Tibial nerve (tissue), 4 donors: ENCODE data around the gene RALGDS. TPM values are rescaled to one million over a fixed set of nuclear protein-coding genes. Genes with fewer than 3 reads are reported as not detected.
"Not testable (repeated sequence)": the region's sequence is repeated elsewhere in the genome, so short reads cannot be mapped to it uniquely, and the experiment has no call there.

ENCODE experiments used
- DNase-seq, 2 donors: peaks; one replicate each; pipeline ENCODE4 v3.0.0-alpha.2; 2019; ENCODE audit warnings: low spot score in 2 of 2
- H3K27ac ChIP-seq, 4 donors: fragments of 200-600 bp; sonication (generic) in 3 of 4; one replicate each; pipeline ENCODE4 v1.5.1; 2017 to 2019; ENCODE audit warnings: mild to moderate bottlenecking in 1 of 4
- H3K27me3 ChIP-seq, 2 donors: fragments of 200-600 bp; sonication (generic) in 1 of 2; one replicate each; pipeline versions ENCODE4 v1.5.1 to v1.6.0; 2017 to 2019
- H3K36me3 ChIP-seq, 3 donors: fragments of 200-600 bp; sonication (generic); one replicate each; pipeline ENCODE4 v1.5.1; 2018 to 2019
- H3K4me1 ChIP-seq, 4 donors: fragments of 200-600 bp; sonication (generic) in 3 of 4; one replicate each; pipeline ENCODE4 v1.5.1; 2017 to 2019
- H3K4me3 ChIP-seq, 4 donors: fragments of 200-600 bp; sonication (generic) in 3 of 4; one replicate each; pipeline ENCODE4 v1.5.1; 2017 to 2019; ENCODE audit warnings: mild to moderate bottlenecking in 1 of 4, moderate library complexity in 1 of 4
- H3K9me3 ChIP-seq, 4 donors: fragments of 200-600 bp; sonication (generic) in 3 of 4; one replicate each; pipeline ENCODE4 v1.5.1; 2017 to 2019
- EP300 ChIP-seq, 2 donors: sonication (generic); formaldehyde crosslinking; IDR thresholded peaks; one replicate each; pipeline ENCODE4 v1.6.1; 2017; ENCODE audit warnings: antibody characterized with exemption in 2 of 2, mild to moderate bottlenecking in 1 of 2
- POLR2A ChIP-seq, 2 donors: fragments of 450-650 bp; IDR thresholded peaks; one replicate each; pipeline ENCODE4 v1.6.1; 2017; ENCODE audit warnings: antibody characterized with exemption in 2 of 2, mild to moderate bottlenecking in 2 of 2, moderate library complexity in 2 of 2
- WGBS, 2 donors: methylation state at CpG; one replicate each; pipeline ENCODE4 v1.1.5; 2018; 5-methylcytosine and 5-hydroxymethylcytosine counted together
- total RNA-seq, 4 donors: library from RNA; depleted of rRNA; stranded (reverse); fragments of >200 nt; gene quantifications; one replicate each; pipeline ENCODE4 v1.1.0, GENCODE V29; 2016
- TF ChIP-seq, protein P1 (sequence below), 5 experiments: fragments of 200-600 bp in 3 of 5; fragments of 450-650 bp in 2 of 5; sonication (generic) in 3 of 5; IDR thresholded peaks; one replicate each; pipeline ENCODE4 v1.5.1; 2016 to 2019; ENCODE audit warnings: antibody characterized with exemption in 5 of 5, mild to moderate bottlenecking in 3 of 5, moderate library complexity in 2 of 5

RALGDS gene
- total RNA-seq, 4 donors from 2014 or later: 34.5 to 60.0 (median 48.7) TPM

DNA sequence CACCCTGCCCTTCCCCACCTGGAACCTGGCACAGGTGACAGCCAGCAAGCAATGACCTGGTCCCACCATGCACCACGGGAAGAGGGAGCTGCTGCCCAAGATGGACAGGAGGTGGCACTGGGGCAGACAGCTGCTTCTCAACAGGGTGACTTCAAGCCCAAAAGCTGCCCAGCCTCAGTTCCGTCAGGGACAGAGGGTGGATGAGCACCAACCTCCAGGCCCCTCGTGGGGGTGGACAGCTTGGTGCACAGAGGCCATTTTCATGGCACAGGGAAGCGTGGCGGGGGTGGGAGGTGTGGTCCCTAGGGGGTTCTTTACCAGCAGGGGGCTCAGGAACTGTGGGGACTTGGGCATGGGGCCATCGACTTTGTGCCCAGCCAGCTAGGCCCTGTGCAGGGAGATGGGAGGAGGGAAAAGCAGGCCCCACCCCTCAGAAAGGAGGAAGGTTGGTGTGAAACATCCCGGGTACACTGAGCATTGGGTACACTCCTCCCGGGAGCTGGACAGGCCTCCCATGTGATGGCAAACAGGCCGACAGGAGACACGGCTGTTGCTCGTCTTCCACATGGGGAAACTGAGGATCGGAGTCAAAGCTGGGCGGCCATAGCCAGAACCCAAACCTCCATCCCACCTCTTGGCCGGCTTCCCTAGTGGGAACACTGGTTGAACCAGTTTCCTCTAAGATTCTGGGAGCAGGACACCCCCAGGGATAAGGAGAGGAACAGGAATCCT is 57.4 kb downstream of the RALGDS start:
- WGBS, 2 donors: 85 to 87% methylated on average over 10 to 13 of the region's 14 CpGs
- DNase-seq: no peak
- TF ChIP-seq, protein P1, sequence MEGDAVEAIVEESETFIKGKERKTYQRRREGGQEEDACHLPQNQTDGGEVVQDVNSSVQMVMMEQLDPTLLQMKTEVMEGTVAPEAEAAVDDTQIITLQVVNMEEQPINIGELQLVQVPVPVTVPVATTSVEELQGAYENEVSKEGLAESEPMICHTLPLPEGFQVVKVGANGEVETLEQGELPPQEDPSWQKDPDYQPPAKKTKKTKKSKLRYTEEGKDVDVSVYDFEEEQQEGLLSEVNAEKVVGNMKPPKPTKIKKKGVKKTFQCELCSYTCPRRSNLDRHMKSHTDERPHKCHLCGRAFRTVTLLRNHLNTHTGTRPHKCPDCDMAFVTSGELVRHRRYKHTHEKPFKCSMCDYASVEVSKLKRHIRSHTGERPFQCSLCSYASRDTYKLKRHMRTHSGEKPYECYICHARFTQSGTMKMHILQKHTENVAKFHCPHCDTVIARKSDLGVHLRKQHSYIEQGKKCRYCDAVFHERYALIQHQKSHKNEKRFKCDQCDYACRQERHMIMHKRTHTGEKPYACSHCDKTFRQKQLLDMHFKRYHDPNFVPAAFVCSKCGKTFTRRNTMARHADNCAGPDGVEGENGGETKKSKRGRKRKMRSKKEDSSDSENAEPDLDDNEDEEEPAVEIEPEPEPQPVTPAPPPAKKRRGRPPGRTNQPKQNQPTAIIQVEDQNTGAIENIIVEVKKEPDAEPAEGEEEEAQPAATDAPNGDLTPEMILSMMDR (IDR thresholded peaks at IDR 0.05): no peak
- TF ChIP-seq POLR2A (IDR thresholded peaks at IDR 0.05): no peak
- no peak for TF ChIP-seq EP300 (IDR thresholded peaks at IDR 0.05)
- Histone ChIP-seq H3K27me3 (no peaks in the 10 kb centered on the region), H3K36me3 (peaks cover 0 to 36% (median 0%) of the 10 kb centered on the region in 3 donors), H3K27ac (no peak overlapping the region), H3K9me3 (no peaks in the 10 kb centered on the region), H3K4me1 (peaks cover 0 to 5% (median 2%) of the 10 kb centered on the region in 4 donors), H3K4me3 (no peak overlapping the region)

DNA sequence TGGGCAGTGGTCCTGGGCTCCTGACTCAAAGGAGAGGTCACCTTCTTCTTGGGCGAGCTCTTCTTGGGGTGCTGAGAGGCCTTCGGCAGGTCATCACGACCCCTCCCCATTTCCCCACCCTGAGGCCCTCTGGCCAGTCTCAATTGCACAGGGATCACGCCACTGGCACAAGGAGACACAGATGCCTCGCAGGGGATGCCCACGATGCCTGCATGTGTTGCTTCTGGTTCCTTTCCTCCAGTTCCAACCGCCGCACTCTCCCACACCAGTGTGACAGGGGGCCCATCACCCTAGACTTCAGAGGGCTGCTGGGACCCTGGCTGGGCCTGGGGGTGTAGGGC is 57.9 kb downstream of the RALGDS start:
- DNase-seq: no peak
- WGBS, 2 donors: 89% methylated on average over 5 to 6 of the region's 8 CpGs
- Histone ChIP-seq H3K4me3 (no peak overlapping the region), H3K27me3 (no peaks in the 10 kb centered on the region), H3K9me3 (no peaks in the 10 kb centered on the region), H3K36me3 (peaks cover 0 to 42% (median 0%) of the 10 kb centered on the region in 3 donors), H3K27ac (no peak overlapping the region), H3K4me1 (peaks cover 0 to 5% (median 2%) of the 10 kb centered on the region in 4 donors)
- TF ChIP-seq POLR2A (IDR thresholded peaks at IDR 0.05) (no peak), EP300 (IDR thresholded peaks at IDR 0.05) (no peak)
- TF ChIP-seq, protein P1 (IDR thresholded peaks at IDR 0.05): no peak

DNA sequence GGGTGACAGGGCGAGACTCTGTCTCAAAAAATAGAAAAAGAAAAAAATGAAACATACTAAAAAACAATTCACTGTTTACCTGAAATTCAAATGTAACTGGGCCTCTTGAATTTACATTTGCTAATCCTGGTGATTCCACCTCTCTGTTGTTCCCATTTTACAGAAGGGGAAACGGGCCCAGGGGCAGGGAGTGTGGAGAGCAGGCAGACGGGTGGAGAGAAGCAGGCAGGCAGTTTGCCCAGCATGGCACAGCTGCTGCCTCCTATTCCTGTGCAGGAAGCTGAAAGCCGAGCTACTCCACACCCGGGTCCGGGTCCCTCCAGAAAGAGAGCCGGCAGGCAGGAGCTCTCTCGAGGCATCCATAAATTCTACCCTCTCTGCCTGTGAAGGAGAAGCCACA is 58.5 kb downstream of the RALGDS start:
- WGBS, 2 donors: 70 to 74% methylated on average over 3 to 5 of the region's 8 CpGs
- H3K27me3 ChIP-seq, H3K4me1 ChIP-seq, H3K4me3 ChIP-seq, H3K27ac ChIP-seq, DNase-seq, H3K9me3 ChIP-seq: not testable (repeated sequence)
- peaks cover 0 to 47% (median 0%) of the 10 kb centered on the region in 3 donors for H3K36me3 ChIP-seq

DNA sequence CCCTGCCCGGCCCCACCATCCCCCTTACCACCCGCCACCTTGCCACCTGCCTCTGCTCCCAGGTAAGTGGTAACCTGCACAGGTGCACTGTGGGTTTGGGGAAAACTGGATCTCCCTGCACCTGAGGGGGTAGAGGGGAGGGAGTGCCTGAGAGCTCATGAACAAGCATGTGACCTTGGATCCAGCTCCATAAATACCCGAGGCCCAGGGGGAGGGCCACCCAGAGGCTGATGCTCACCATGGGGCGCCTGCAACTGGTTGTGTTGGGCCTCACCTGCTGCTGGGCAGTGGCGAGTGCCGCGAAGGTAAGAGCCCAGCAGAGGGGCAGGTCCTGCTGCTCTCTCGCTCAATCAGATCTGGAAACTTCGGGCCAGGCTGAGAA is 59.3 kb downstream of the RALGDS start, which contains the start of gene CEL:
Gene CEL, plus strand, starts transcription at position 218 of the 382 bp plus-strand sequence. Its CDS starts 22 bp downstream, at position 240.
- peaks cover 0 to 49% (median 0%) of the 10 kb centered on the region in 3 donors for H3K36me3 ChIP-seq
- H3K27me3 ChIP-seq, H3K4me3 ChIP-seq, H3K9me3 ChIP-seq, H3K27ac ChIP-seq, H3K4me1 ChIP-seq, DNase-seq: not testable (repeated sequence)
- 58 to 70% methylated on average over 2 to 3 of the region's 9 CpGs for WGBS, 2 donors

DNA sequence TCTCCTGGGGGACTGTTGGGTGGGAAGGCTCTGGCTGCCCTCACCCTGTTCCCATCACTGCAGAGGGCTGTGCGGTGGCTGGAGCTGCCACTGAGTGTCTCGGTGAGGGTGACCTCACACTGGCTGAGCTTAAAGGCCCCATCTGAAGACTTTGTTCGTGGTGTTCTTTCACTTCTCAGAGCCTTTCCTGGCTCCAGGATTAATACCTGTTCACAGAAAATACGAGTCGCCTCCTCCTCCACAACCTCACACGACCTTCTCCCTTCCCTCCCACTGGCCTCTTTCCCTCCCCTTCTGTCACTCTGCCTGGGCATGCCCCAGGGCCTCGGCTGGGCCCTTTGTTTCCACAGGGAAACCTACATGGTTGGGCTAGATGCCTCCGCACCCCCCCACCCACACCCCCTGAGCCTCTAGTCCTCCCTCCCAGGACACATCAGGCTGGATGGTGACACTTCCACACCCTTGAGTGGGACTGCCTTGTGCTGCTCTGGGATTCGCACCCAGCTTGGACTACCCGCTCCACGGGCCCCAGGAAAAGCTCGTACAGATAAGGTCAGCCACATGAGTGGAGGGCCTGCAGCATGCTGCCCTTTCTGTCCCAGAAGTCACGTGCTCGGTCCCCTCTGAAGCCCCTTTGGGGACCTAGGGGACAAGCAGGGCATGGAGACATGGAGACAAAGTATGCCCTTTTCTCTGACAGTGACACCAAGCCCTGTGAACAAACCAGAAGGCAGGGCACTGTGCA is 59.8 kb downstream of the RALGDS start:
- whole genome bisulfite sequencing, 2 donors: 39 to 46% methylated on average over 12 to 14 of the region's 14 CpGs
- not testable (repeated sequence) for H3K4me3 ChIP-seq, H3K27me3 ChIP-seq, DNase-seq, H3K27ac ChIP-seq, H3K4me1 ChIP-seq, H3K9me3 ChIP-seq
- peaks cover 0 to 50% (median 2%) of the 10 kb centered on the region in 3 donors for H3K36me3 ChIP-seq

DNA sequence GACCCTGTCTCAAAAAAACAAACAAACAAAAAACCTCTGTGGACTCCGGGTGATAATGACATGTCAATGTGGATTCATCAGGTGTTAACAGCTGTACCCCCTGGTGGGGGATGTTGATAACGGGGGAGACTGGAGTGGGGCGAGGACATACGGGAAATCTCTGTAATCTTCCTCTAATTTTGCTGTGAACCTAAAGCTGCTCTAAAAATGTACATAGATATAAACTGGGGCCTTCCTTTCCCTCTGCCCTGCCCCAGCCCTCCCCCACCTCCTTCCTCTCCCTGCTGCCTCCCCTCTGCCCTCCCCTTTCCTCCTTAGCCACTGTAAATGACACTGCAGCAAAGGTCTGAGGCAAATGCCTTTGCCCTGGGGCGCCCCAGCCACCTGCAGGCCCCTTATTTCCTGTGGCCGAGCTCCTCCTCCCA is 60.6 kb downstream of the RALGDS start:
- DNase-seq: no peak
- Histone ChIP-seq H3K4me1 (peaks cover 0 to 5% (median 2%) of the 10 kb centered on the region in 4 donors), H3K9me3 (no peaks in the 10 kb centered on the region), H3K27me3 (no peaks in the 10 kb centered on the region), H3K36me3 (peaks cover 0 to 50% (median 6%) of the 10 kb centered on the region in 3 donors), H3K4me3 (no peak overlapping the region), H3K27ac (peak overlapping the region in 1 of 4 donors; percentile 17)
- 38 to 63% methylated on average over 6 of the region's 6 CpGs for WGBS, 2 donors
- TF ChIP-seq, protein P1 (IDR thresholded peaks at IDR 0.05): no peak
- TF ChIP-seq POLR2A (IDR thresholded peaks at IDR 0.05) (no peak), EP300 (IDR thresholded peaks at IDR 0.05) (no peak)
